Measurements from ENCODE around the gene UBALD2. TPM values are rescaled to one million over a fixed set of nuclear protein-coding genes. Genes with fewer than 3 reads are reported as not detected.

UBALD2 gene
- total and polyA plus RNA-seq, 2 of the 13 experiments (the other 11 are each of a cell fraction or from before 2014, with no cell fraction given), result 3.3 to 89.7 TPM

DNA sequence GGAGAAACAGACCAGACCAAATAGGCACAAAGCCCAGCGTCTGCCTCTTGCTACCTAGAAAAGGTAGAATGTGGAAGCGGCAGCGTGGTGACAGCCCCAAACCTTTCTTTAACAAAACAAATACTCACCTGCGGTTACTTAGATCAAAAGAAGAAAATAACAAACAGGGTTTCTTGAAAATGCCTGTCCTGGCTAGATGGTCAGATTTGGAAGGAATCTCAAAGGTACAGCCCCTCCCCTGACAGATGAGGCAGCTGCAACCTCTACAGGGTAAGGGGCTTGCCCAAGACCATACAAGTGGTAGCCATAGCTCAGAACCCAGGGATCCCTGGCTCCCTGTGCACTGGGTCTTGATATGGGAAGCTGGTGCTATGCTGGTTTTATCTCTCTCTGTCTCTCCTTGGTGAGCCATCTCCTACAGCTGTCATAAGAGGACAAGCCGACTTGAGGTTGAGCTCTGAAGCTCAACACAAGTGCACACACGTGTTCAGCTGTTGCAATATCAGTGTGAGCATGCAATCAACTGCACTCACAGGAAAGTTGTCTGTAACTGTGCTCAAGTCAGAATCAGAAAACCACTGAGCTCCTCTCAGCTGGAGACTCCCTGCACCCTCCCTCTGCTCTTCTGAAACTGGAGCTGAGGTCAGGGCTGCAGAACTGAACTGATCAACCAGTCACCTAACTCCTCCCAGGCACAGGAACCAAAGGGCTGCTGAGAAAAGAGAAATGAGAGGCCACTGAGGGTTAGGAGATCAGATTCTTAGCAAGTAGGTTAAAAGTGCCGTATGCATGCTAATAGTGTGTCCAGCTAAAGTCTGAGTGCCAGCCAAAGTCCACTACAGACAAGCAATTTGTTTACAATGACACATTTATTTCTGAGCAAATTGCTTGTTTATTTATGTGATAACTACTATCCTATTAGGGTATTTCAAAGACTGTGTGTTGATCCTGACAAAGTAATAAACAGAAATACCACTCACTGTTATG, 18.8 kb upstream of the UBALD2 start (continued):
- TF ChIP-seq GLMP (CRISPR knock-in tag; IDR thresholded peaks at IDR 0.05; ENCODE audit: borderline replicate concordance) (no peak), SRSF1 (optimal IDR thresholded peaks at IDR 0.05; ENCODE audit: low read depth, low read length) (no peak), ESRRA (CRISPR knock-in tag; IDR thresholded peaks at IDR 0.05; ENCODE audit: low read depth) (no peak), ZNF644 (CRISPR knock-in tag; IDR thresholded peaks at IDR 0.05; ENCODE audit: low read depth) (no peak), ATF1 (CRISPR knock-in tag; IDR thresholded peaks at IDR 0.05) (no peak), PTBP1 (IDR thresholded peaks at IDR 0.05; ENCODE audit: low read depth, low read length, poor library complexity, severe bottlenecking) (no peak), AGO1 (IDR thresholded peaks at IDR 0.05; ENCODE audit: low read depth, low read length, poor library complexity, severe bottlenecking) (no peak), POLR2A (IDR thresholded peaks at IDR 0.05; ENCODE audit: insufficient read depth in 1 of 2, low read depth in 2 of 2, low read length in 2 of 2) (no peak), HMGA1 (CRISPR knock-in tag; conservative IDR thresholded peaks at IDR 0.05) (no peak), HOXD1 (CRISPR knock-in tag; IDR thresholded peaks at IDR 0.05) (no peak), ZNF441 (CRISPR knock-in tag; IDR thresholded peaks at IDR 0.05; ENCODE audit: borderline replicate concordance) (no peak), ZNF589 (CRISPR knock-in tag; conservative IDR thresholded peaks at IDR 0.05) (no peak), KAT8 (CRISPR knock-in tag; IDR thresholded peaks at IDR 0.05) (peak; percentile 25; the same call in 1 of the 2 replicates), HDAC6 (IDR thresholded peaks at IDR 0.05; ENCODE audit: low read depth, low read length) (no peak), RBFOX2 (IDR thresholded peaks at IDR 0.05; ENCODE audit: low read depth, low read length) (no peak), POLR2G (IDR thresholded peaks at IDR 0.05; ENCODE audit: low read depth, low read length) (no peak), BCL3 (CRISPR knock-in tag; IDR thresholded peaks at IDR 0.05) (no peak), NFE2L1 (CRISPR knock-in tag; IDR thresholded peaks at IDR 0.05; ENCODE audit: borderline replicate concordance) (no peak), SMAD1 (CRISPR knock-in tag; IDR thresholded peaks at IDR 0.05; ENCODE audit: borderline replicate concordance, low read depth) (no peak), ZNF20 (CRISPR knock-in tag; IDR thresholded peaks at IDR 0.05) (no peak), PAF1 (CRISPR knock-in tag; IDR thresholded peaks at IDR 0.05) (no peak), ZNF572 (CRISPR knock-in tag; IDR thresholded peaks at IDR 0.05) (0 out of 2 replicates have a peak, but pooled peaks have one; percentile 63), TCF7L2 (IDR thresholded peaks at IDR 0.05; ENCODE audit: low read depth, low read length) (no peak), MAFF (IDR thresholded peaks at IDR 0.05; ENCODE audit: low read depth, low read length) (no peak), FOXA1 (IDR thresholded peaks at IDR 0.05) (0 out of 2 replicates have a peak, but pooled peaks have one; percentile 27), FOXA1 (CRISPR knock-in tag; IDR thresholded peaks at IDR 0.05) (no peak; the same call in 1 of the 2 replicates), REL (CRISPR knock-in tag; conservative IDR thresholded peaks at IDR 0.05) (no peak), ISL2 (CRISPR knock-in tag; IDR thresholded peaks at IDR 0.05) (0 out of 2 replicates have a peak, but pooled peaks have one; percentile 44)

Measured in HepG2 (cell line).